ENCODE results near the gene ABCC3. TPM values are rescaled to one million over a fixed set of nuclear protein-coding genes. Genes with fewer than 3 reads are reported as not detected.
A peak's percentile ranks its signal among the peaks of the same experiment; 100 is the strongest.

The ABCC3 gene
- total and polyA plus RNA-seq, 2 of the 8 experiments (the other 6 are each of a cell fraction or from before 2014, with no cell fraction given), result 0.35 to 0.37 TPM

DNA sequence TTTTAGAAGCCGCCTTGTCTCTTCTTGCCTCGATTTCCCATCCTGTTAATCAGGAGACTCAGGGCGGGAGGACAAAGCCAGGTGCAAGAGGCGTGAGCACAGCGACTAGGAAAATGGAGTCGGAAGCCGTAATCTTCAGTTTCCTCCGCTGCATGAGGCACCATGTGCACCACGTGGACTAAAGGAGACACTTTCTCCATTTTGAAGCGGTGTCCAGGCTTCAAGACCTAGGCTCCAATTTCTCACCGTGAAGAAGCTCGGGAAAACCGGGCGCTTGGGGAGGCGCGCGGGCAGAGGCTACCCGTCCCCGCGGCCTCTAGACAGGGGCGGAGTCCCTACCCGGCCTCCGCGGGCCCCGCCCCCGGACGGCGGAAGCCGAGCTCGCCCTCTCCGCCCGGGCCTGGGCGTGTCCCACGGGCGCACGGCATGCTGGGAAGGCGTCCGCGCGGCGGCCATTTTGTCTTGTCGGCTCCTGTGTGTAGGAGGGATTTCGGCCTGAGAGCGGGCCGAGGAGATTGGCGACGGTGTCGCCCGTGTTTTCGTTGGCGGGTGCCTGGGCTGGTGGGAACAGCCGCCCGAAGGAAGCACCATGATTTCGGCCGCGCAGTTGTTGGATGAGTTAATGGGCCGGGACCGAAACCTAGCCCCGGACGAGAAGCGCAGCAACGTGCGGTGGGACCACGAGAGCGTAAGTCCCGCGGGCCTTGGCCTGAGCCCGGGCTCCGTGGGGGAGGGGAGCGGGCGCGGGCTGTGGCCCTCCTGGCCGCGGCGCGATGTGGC is 84.7 kb downstream of the ABCC3 start, which contains the start of gene LUC7L3 (continued):
- no peak for TF ChIP-seq CHD7 (IDR thresholded peaks at IDR 0.05; ENCODE audit: insufficient replicate concordance, low read length)
- TF ChIP-seq HDAC2 (IDR thresholded peaks at IDR 0.05; ENCODE audit: borderline replicate concordance in 1 of 2, low read depth in 2 of 2, low read length in 2 of 2), result no peak
- TF ChIP-seq USF2 (IDR thresholded peaks at IDR 0.05; ENCODE audit: low read length), result no peak
- no peak for TF ChIP-seq RAD21 (IDR thresholded peaks at IDR 0.05 in 1 of 2, conservative IDR thresholded peaks at IDR 0.05 in 1 of 2; ENCODE audit: low read depth in 2 of 2, low read length in 2 of 2)
- peak; percentile 75 for TF ChIP-seq TAF7 (optimal IDR thresholded peaks at IDR 0.05; ENCODE audit: borderline replicate concordance, low read depth, low read length)
- no peak for TF ChIP-seq EZH2 (IDR thresholded peaks at IDR 0.05; ENCODE audit: low read depth, low read length, severe bottlenecking)
- no peak for TF ChIP-seq FOSL1 (IDR thresholded peaks at IDR 0.05; ENCODE audit: insufficient read depth, low read depth, low read length)
- peak; percentile 46 for TF ChIP-seq CREB1 (IDR thresholded peaks at IDR 0.05)

All from H1 (cell line).